Gastroesophageal sphincter (tissue), 4 donors: ENCODE results near the gene PRORP. TPM values are rescaled to one million over a fixed set of nuclear protein-coding genes. Genes with fewer than 3 reads are reported as not detected.
"Not testable (repeated sequence)": the region's sequence is repeated elsewhere in the genome, so short reads cannot be mapped to it uniquely, and the experiment has no call there.

Experiments
- ATAC-seq: fragments of 150-250 bp; one replicate; pipeline ENCODE4 v1.9.1; 2016; ENCODE audit warnings: mild to moderate bottlenecking, moderate library complexity
- H3K27ac ChIP-seq, 4 donors: fragments of 200-600 bp; sonication (generic) in 3 of 4; 1 replicate in 3 of 4; 2 replicates in 1 of 4; pipeline ENCODE4 v1.5.1; 2016 to 2019
- H3K27me3 ChIP-seq: fragments of 200-600 bp; sonication (generic); one replicate; pipeline ENCODE4 v1.5.1; 2019
- H3K36me3 ChIP-seq, 2 donors: fragments of 200-600 bp; sonication (generic); one replicate each; pipeline ENCODE4 v1.5.1; 2019; ENCODE audit warnings: control low read depth in 1 of 2
- H3K4me1 ChIP-seq, 3 donors: fragments of 200-600 bp; sonication (generic); 1 replicate in 2 of 3; 2 replicates in 1 of 3; pipeline ENCODE4 v1.5.1; 2016 to 2019; ENCODE audit warnings: control low read depth in 2 of 3
- H3K4me3 ChIP-seq, 2 donors: fragments of 200-600 bp; sonication (generic); one replicate each; pipeline ENCODE4 v1.5.1; 2019; ENCODE audit warnings: mild to moderate bottlenecking in 1 of 2, moderate library complexity in 1 of 2
- H3K9me3 ChIP-seq, 3 donors: fragments of 200-600 bp; sonication (generic); one replicate each; pipeline ENCODE4 v1.5.1; 2017 to 2019; ENCODE audit warnings: control low read depth in 2 of 3
- CTCF ChIP-seq, 4 experiments: fragments of 200-600 bp in 2 of 4; fragments of 450-650 bp in 2 of 4; sonication (generic) in 1 of 4; IDR thresholded peaks; one replicate each; pipeline ENCODE4 v1.5.1; 2017 to 2019; ENCODE audit warnings: antibody characterized with exemption in 4 of 4, mild to moderate bottlenecking in 2 of 4, moderate library complexity in 2 of 4
- EP300 ChIP-seq: sonication (generic); formaldehyde crosslinking; IDR thresholded peaks from one replicate; pipeline ENCODE4 v1.6.1; 2017; ENCODE audit warnings: antibody characterized with exemption, mild to moderate bottlenecking
- POLR2A ChIP-seq, 2 donors: fragments of 450-650 bp; IDR thresholded peaks; one replicate each; pipeline ENCODE4 v1.6.1; 2017; ENCODE audit warnings: antibody characterized with exemption in 2 of 2, mild to moderate bottlenecking in 2 of 2, moderate library complexity in 1 of 2
- POLR2AphosphoS5 ChIP-seq: sonication (generic); formaldehyde crosslinking; IDR thresholded peaks from one replicate; pipeline ENCODE4 v1.6.1; 2017; ENCODE audit warnings: antibody characterized with exemption
- WGBS, 2 donors: methylation state at CpG; one replicate each; pipeline ENCODE4 v1.1.5; 2018; ENCODE audit warnings: low coverage in 1 of 2; 5-methylcytosine and 5-hydroxymethylcytosine counted together
- total RNA-seq, 4 donors: library from RNA; depleted of rRNA; stranded (reverse); fragments of >200 nt; gene quantifications; one replicate each; pipeline ENCODE4 v1.1.0, GENCODE V29; 2016

The PRORP gene
- total RNA-seq, 4 donors from 2014 or later, result 15.9 to 25.0 (median 17.5) TPM

DNA sequence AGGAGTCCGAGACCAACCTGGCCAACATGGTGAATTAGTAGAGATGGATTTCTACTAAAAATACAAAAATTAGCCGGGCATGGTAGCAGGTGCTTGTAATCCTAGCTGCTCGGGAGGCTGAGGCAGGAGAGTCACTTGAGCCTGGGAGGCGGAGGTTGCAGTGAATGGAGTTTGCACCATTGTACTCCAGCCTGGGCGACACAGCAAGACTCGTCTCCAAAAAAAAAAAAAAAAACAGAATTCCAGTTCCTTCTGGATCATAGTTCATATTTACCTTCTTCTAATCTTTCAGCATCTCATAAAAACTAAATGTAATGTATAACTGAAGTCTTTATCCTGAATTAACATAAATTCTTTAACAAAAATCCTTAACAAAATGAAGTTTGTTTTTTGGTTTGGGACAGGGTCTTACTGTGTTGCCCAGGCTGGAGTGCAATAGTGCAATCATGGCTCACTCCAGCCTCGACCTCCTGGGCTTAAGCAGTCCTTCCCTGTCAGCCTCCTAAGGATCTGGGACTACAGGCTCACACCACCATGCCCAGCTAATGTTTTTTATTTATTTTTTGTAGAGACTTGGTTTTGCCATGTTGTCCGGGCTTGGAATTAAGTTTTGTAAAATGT lies 38.7 kb upstream of the PRORP start:
- no peaks in the 10 kb centered on the region for H3K4me1 ChIP-seq
- no peak for ATAC-seq
- H3K27me3 ChIP-seq, result no peaks in the 10 kb centered on the region
- no peak overlapping the region for H3K4me3 ChIP-seq
- no peak overlapping the region for H3K27ac ChIP-seq
- no peaks in the 10 kb centered on the region for H3K9me3 ChIP-seq
- TF ChIP-seq CTCF (IDR thresholded peaks at IDR 0.05), result no peak
- no peak for TF ChIP-seq EP300
- TF ChIP-seq POLR2AphosphoS5, result no peak
- TF ChIP-seq POLR2A (IDR thresholded peaks at IDR 0.05), result no peak
- H3K36me3 ChIP-seq, result peaks cover 3 to 100% of the 10 kb centered on the region in 2 donors
- 89% methylated on average over 8 of the region's 8 CpGs for WGBS, 2 donors

DNA sequence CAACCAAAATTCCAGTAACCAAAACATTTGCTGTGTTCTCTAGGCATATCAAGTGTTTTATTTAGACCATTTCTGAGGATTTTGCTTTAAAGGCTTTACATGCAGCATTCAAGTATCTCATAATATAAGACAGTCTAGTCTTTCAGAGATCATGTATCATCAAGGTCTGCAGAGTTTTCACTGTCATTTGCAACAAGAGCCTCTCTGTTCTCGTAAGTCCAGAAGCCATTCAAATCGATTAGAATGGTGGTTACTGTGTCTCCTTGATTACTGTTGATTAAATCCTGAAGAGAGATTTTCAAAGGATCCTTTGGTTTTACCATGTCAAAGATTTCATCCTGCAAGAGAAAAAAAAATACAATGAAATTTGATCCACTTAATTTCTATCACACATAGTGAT lies 36.9 kb upstream of the PRORP start:
- ATAC-seq, result no peak
- no peak overlapping the region for H3K27ac ChIP-seq
- no peaks in the 10 kb centered on the region for H3K27me3 ChIP-seq
- no peaks in the 10 kb centered on the region for H3K4me1 ChIP-seq
- H3K36me3 ChIP-seq, result peaks cover 3 to 100% of the 10 kb centered on the region in 2 donors
- WGBS, 2 donors, result 75 to 83% methylated on average over 2 of the region's 2 CpGs
- TF ChIP-seq POLR2AphosphoS5 (no peak), CTCF (IDR thresholded peaks at IDR 0.05) (no peak), POLR2A (IDR thresholded peaks at IDR 0.05) (no peak)
- H3K9me3 ChIP-seq, result no peaks in the 10 kb centered on the region
- no peak overlapping the region for H3K4me3 ChIP-seq

DNA sequence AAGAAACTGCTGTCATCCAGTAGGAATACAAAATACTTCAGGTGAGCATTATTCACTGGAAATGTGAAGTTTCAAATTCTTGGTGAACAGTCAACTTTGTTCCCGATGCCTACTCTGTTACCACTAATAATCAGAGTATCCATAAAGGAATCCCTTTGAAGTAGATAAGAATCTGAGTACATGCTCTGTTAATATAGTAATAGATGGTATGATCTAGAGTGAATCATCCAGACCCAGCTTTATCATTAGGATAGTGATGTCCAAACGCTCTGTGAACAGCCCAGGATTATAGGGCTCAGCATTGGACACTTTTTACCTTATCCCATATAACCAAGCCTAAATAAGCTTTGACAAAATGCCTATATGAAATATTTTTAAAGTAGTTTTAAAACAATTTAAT lies 33.8 kb upstream of the PRORP start:
- no peak for TF ChIP-seq POLR2AphosphoS5
- no peak for TF ChIP-seq EP300
- TF ChIP-seq POLR2A (IDR thresholded peaks at IDR 0.05), result no peak
- no peak for TF ChIP-seq CTCF (IDR thresholded peaks at IDR 0.05)
- no peak for ATAC-seq
- peaks cover 3 to 100% of the 10 kb centered on the region in 2 donors for H3K36me3 ChIP-seq
- H3K4me3 ChIP-seq, result no peak overlapping the region
- H3K27ac ChIP-seq, result no peak overlapping the region
- no peaks in the 10 kb centered on the region for H3K9me3 ChIP-seq
- H3K27me3 ChIP-seq, result no peaks in the 10 kb centered on the region
- 87 to 100% methylated on average over 1 to 2 of the region's 2 CpGs for WGBS, 2 donors
- no peaks in the 10 kb centered on the region for H3K4me1 ChIP-seq

DNA sequence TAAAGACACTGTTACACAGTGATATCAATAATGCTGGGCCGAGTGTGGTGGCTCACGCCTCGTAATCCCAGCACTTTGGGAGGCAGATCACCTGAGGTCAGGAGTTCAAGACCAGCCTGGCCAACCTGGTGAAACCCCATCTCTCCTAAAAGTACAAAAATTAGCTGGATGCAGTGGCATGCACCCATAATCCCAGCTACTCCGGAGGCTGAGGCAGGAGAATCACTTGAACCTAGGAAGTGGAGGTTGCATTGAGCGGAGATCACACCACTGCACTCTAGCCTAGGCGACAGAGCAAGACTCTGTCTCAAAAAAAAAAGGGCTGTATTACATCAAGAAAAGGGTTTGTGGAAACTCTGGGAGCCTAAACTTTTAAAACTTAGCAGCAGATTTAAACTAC lies 27.7 kb upstream of the PRORP start:
- H3K36me3 ChIP-seq, result peaks cover 0 to 100% of the 10 kb centered on the region in 2 donors
- ATAC-seq, H3K4me1 ChIP-seq, H3K9me3 ChIP-seq, H3K27ac ChIP-seq, H3K27me3 ChIP-seq, H3K4me3 ChIP-seq: not testable (repeated sequence)
- WGBS, 2 donors, result 93 to 96% methylated on average over 4 to 5 of the region's 6 CpGs

- no peak for TF ChIP-seq POLR2A (IDR thresholded peaks at IDR 0.05)
- TF ChIP-seq EP300, result no peak
- no peak for TF ChIP-seq POLR2AphosphoS5
- no peak for TF ChIP-seq CTCF (IDR thresholded peaks at IDR 0.05)
- no peak for ATAC-seq
- H3K9me3 ChIP-seq, result no peaks in the 10 kb centered on the region
- H3K27me3 ChIP-seq, result no peaks in the 10 kb centered on the region
- H3K36me3 ChIP-seq, result peaks cover 5 to 98% of the 10 kb centered on the region in 2 donors
- no peaks in the 10 kb centered on the region for H3K4me1 ChIP-seq
- no peak overlapping the region for H3K4me3 ChIP-seq
- no peak overlapping the region for H3K27ac ChIP-seq
Observed at GRCh38 chr14:35107866-35108265, 14.5 kb upstream of the PRORP start.
